HG02852 (cell line): ENCODE measurements around the gene P2RX2.

Experiments used
- ATAC-seq: cut with Tn5 transposase; IDR thresholded peaks from one replicate; pipeline ENCODE4 v1.9.1; 2021; ENCODE audit warnings: mild to moderate bottlenecking, moderate library complexity; ENCODE audit not compliant: unreplicated experiment

Gene P2RX2

GRCh38 chr12:132617822-132618682 lies 524 bp upstream of the P2RX2 start:
- no peak for ATAC-seq

GRCh38 chr12:132619071-132619385 lies 452 bp downstream of the P2RX2 start:
- ATAC-seq = no peak

- ATAC-seq = no peak
Observed at GRCh38 chr12:132619386-132620112, 973 bp downstream of the P2RX2 start.

- ATAC-seq = no peak
Observed at GRCh38 chr12:132620113-132620898, 1.7 kb downstream of the P2RX2 start.

GRCh38 chr12:132620899-132621656 lies 2.5 kb downstream of the P2RX2 start:
- ATAC-seq = no peak

GRCh38 chr12:132621657-132622435 lies 3.3 kb downstream of the P2RX2 start:
- no peak for ATAC-seq

- no peak for ATAC-seq
Observed at GRCh38 chr12:132622437-132623071, 4.0 kb downstream of the P2RX2 start.

- ATAC-seq = no peak
Observed at GRCh38 chr12:132623072-132623869, 4.7 kb downstream of the P2RX2 start.

- no peak for ATAC-seq
Observed at GRCh38 chr12:132624186-132624855, 5.7 kb downstream of the P2RX2 start.

- no peak for ATAC-seq
Observed at GRCh38 chr12:132624910-132625630, 6.5 kb downstream of the P2RX2 start.

GRCh38 chr12:132625731-132626430 lies 7.3 kb downstream of the P2RX2 start:
- ATAC-seq = no peak

- ATAC-seq = no peak
Observed at GRCh38 chr12:132629330-132629729, 10.8 kb downstream of the P2RX2 start.

GRCh38 chr12:132630672-132631071 lies 12.1 kb downstream of the P2RX2 start:
- ATAC-seq = no peak

GRCh38 chr12:132631666-132632065 lies 13.1 kb downstream of the P2RX2 start:
- no peak for ATAC-seq

- no peak for ATAC-seq
Observed at GRCh38 chr12:132632521-132633228, 14.1 kb downstream of the P2RX2 start.

GRCh38 chr12:132633398-132633797 lies 14.8 kb downstream of the P2RX2 start:
- ATAC-seq = no peak
